K562 (cell line): Measurements from ENCODE around the gene PDE2A. TPM values are rescaled to one million over a fixed set of nuclear protein-coding genes. Genes with fewer than 3 reads are reported as not detected.

Source experiments
- ATAC-seq: fragments of 200-7000 bp; cut with Tn5 transposase; 3 replicates; pipeline ENCODE4 v1.9.1; 2020; ENCODE audit warnings: moderate library complexity
- BruUV-seq: library from RNA; stranded (reverse); fragments of 400-500 nt; replicated peaks from 2 replicates; lab custom pipeline; 2021; lab: Mats Ljungman, UMichigan
- CTCF ChIA-PET: fragments of 300-600 bp; formaldehyde crosslinking; extraction: SDS; loops from one replicate; lab custom pipeline; 2021; ENCODE audit warnings: low intra/inter-chr PET ratio; lab: Yijun Ruan, JAX
- POLR2A ChIA-PET: fragments of 300-600, 350-650 bp; sonication (Branson Sonifier 250); formaldehyde crosslinking; extraction: SDS; loops from one replicate; lab custom pipeline; 2021; ENCODE audit warnings: antibody characterized with exemption, inconsistent platforms; lab: Yijun Ruan, JAX
- DNase-seq, 4 experiments: peaks; one replicate each; pipeline versions ENCODE4 v3.0.0 to v3.0.0-alpha.2; 2011 to 2018; ENCODE audit warnings: low spot score in 3 of 4, mixed read lengths in 3 of 4; ENCODE audit errors: extremely low read depth in 1 of 4
- FAIRE-seq: peaks from 2 replicates; lab custom pipeline; 2011; peaks lifted over from hg19 to GRCh38; lab: Jason Lieb, UNC
- H2AFZ ChIP-seq: 2 replicates; pipeline ENCODE4 v1.6.0; 2011; ENCODE audit warnings: low read depth, low read length, control low read depth, inconsistent platforms
- H3K27ac ChIP-seq: fragments of 200-600 bp; 3 replicates; pipeline ENCODE4 v1.8.0; 2011; ENCODE audit warnings: low read depth, mild to moderate bottlenecking, control low read depth, inconsistent platforms, low read length, moderate library complexity, mixed read lengths; ENCODE audit errors: extremely low read depth
- H3K27me3 ChIP-seq, 2 experiments: fragments of 300-600 bp in 1 of 2; 2 replicates in 1 of 2; 3 replicates in 1 of 2; pipeline versions ENCODE4 v1.6.0 to v1.8.0; 2011; ENCODE audit warnings: inconsistent platforms in 2 of 2, low read length in 2 of 2, mild to moderate bottlenecking in 1 of 2, mixed read lengths in 1 of 2, moderate library complexity in 1 of 2; ENCODE audit not compliant: control insufficient read depth in 2 of 2, insufficient read depth in 2 of 2
- H3K36me3 ChIP-seq: fragments of 300-600 bp; 3 replicates; pipeline ENCODE4 v1.8.0; 2011; ENCODE audit warnings: mild to moderate bottlenecking, low read length, inconsistent platforms; ENCODE audit not compliant: control insufficient read depth, insufficient read depth
- H3K4me1 ChIP-seq, 2 experiments: fragments of 200-600 bp in 1 of 2; replicated peaks in 1 of 2; 2 replicates in 1 of 2; 3 replicates in 1 of 2; pipeline versions ENCODE4 v1.5.1 to v1.8.0; 2011; ENCODE audit warnings: inconsistent platforms in 2 of 2, low read length in 2 of 2, mild to moderate bottlenecking in 1 of 2, mixed read lengths in 1 of 2, moderate library complexity in 1 of 2; ENCODE audit not compliant: control insufficient read depth in 2 of 2, insufficient read depth in 2 of 2
- H3K4me2 ChIP-seq: 2 replicates; pipeline ENCODE4 v1.6.1; 2011; ENCODE audit warnings: low read length, control low read depth, inconsistent platforms, mixed read lengths; ENCODE audit not compliant: insufficient read depth
- H3K4me3 ChIP-seq: fragments of 200-600 bp; sonication (generic), shearing (Covaris generic); 2 replicates; pipeline ENCODE4 v1.5.1; 2016; ENCODE audit warnings: control low read depth, inconsistent platforms
- H3K79me2 ChIP-seq: fragments of 200-600 bp; 3 replicates; pipeline ENCODE4 v1.8.0; 2011; ENCODE audit warnings: low read length, inconsistent platforms; ENCODE audit not compliant: control insufficient read depth, insufficient read depth
- H3K9ac ChIP-seq, 2 experiments: 2 replicates each; pipeline versions ENCODE4 v1.6.0 to v1.6.1; 2011; ENCODE audit warnings: low read depth in 2 of 2, low read length in 2 of 2, control low read depth in 1 of 2, inconsistent platforms in 1 of 2, mild to moderate bottlenecking in 1 of 2, mixed read lengths in 1 of 2; ENCODE audit not compliant: insufficient read depth in 1 of 2
- H3K9me1 ChIP-seq: one replicate; pipeline ENCODE4 v1.6.0; 2011; ENCODE audit warnings: inconsistent platforms, mild to moderate bottlenecking, low read length, moderate library complexity; ENCODE audit not compliant: control insufficient read depth, insufficient read depth
- H3K9me3 ChIP-seq: replicated peaks from 2 replicates; pipeline ENCODE4 v1.5.1; 2011; ENCODE audit warnings: low read depth, low read length, inconsistent platforms; ENCODE audit not compliant: control insufficient read depth, insufficient read depth
- H4K20me1 ChIP-seq: replicated peaks from 2 replicates; pipeline ENCODE4 v1.6.1; 2011; ENCODE audit warnings: low read length, inconsistent platforms, mixed read lengths; ENCODE audit not compliant: control insufficient read depth, insufficient read depth
- BRD4 ChIP-seq: fragments of 200-600 bp; sonication (generic); IDR thresholded peaks from 2 replicates; pipeline ENCODE4 v1.6.1; 2017; ENCODE audit warnings: inconsistent platforms
- FOSL1 ChIP-seq: fragments of 200-800 bp; sonication (Bioruptor generic); conservative IDR thresholded peaks from 2 replicates; pipeline ENCODE4 v1.6.1; 2016; ENCODE audit warnings: missing genetic modification characterization, missing compliant biosample characterization
- WGBS: fragments of 100-300 bp; shearing (Covaris generic); methylation state at CpG from one replicate; pipeline ENCODE4 v1.1.6; 2016; ENCODE audit warnings: low coverage, mixed read lengths; ENCODE audit not compliant: insufficient coverage; ENCODE audit errors: missing lambda C conversion rate; 5-methylcytosine and 5-hydroxymethylcytosine counted together
- in situ Hi-C: fragments of 300-500 bp; cut with MboI; formaldehyde crosslinking; loops from 4 replicates; pipeline ENCODE4 v1.15.0; 2018; ENCODE audit warnings: inconsistent platforms, mixed read lengths
- intact Hi-C: fragments of 100-400 bp; cut with micrococcal nuclease; formaldehyde crosslinking; loops from 2 replicates; pipeline ENCODE4 v1.14.2; 2022
- polyA plus RNA-seq, 8 experiments: library from polyadenylated mRNA; depleted of rRNA in 4 of 8; stranded (reverse) in 5 of 8; unstranded in 3 of 8; fragments of >200 nt; fragmentation: Nextera tagmentation in 2 of 8; fragmentation: Illumina TruSeq in 1 of 8; extraction: Ambion mirVana in 2 of 8; extraction: Trizol in 1 of 8; gene quantifications; 2 replicates each; pipeline versions ENCODE4 v1.2.1 to v1.2.3, GENCODE V29; 2011 to 2014; ENCODE audit warnings: inconsistent platforms in 1 of 8, missing spikeins in 1 of 8
- total RNA-seq, 7 experiments: library from RNA; depleted of rRNA in 6 of 7; stranded (reverse); fragments of >200 nt in 6 of 7; fragmentation: Illumina TruSeq in 2 of 7; extraction: Trizol in 2 of 7; gene quantifications; 2 replicates each; pipeline versions ENCODE4 v1.2.1 to v1.2.3, GENCODE V29; 2011 to 2021; ENCODE audit warnings: low replicate concordance in 1 of 7
- TF ChIP-seq, protein P1 (sequence below), 2 experiments: fragments of 450-650 bp in 1 of 2; sonication (generic) in 1 of 2; formaldehyde crosslinking in 1 of 2; IDR thresholded peaks in 1 of 2; conservative IDR thresholded peaks in 1 of 2; 2 replicates each; pipeline versions ENCODE4 v1.6.1 to v1.8.1; 2016 to 2023; ENCODE audit warnings: mild to moderate bottlenecking in 2 of 2, moderate library complexity in 2 of 2, inconsistent platforms in 1 of 2, missing genetic modification reagents in 1 of 2
- TF ChIP-seq, protein P2 (sequence below), 3 experiments: IDR thresholded peaks in 2 of 3; conservative IDR thresholded peaks in 1 of 3; 2 replicates each; pipeline ENCODE4 v1.5.1; 2011 to 2012; ENCODE audit warnings: low read length in 3 of 3, mild to moderate bottlenecking in 3 of 3, control low read depth in 2 of 3, improper control_type of control experiment in 1 of 3, inconsistent platforms in 1 of 3, low read depth in 1 of 3, mixed read lengths in 1 of 3, moderate library complexity in 1 of 3; ENCODE audit not compliant: insufficient read depth in 2 of 3
- TF ChIP-seq, protein P3 (sequence below), 2 experiments: fragments of 450-650 bp; conservative IDR thresholded peaks; 2 replicates each; pipeline ENCODE4 v1.6.1; 2017; ENCODE audit warnings: mild to moderate bottlenecking in 2 of 2, moderate library complexity in 2 of 2
- TF ChIP-seq, protein P4 (sequence below): sonication (generic); formaldehyde crosslinking; IDR thresholded peaks from 2 replicates; pipeline ENCODE4 v1.8.0; 2023; ENCODE audit warnings: missing genetic modification reagents, mild to moderate bottlenecking, borderline replicate concordance

PDE2A gene
- total and polyA plus RNA-seq, 9 of the 15 experiments (the other 6 are each of a cell fraction or from before 2014, with no cell fraction given) = 0.07 to 15.2 (median 1.6) TPM; not detected in 1

DNA sequence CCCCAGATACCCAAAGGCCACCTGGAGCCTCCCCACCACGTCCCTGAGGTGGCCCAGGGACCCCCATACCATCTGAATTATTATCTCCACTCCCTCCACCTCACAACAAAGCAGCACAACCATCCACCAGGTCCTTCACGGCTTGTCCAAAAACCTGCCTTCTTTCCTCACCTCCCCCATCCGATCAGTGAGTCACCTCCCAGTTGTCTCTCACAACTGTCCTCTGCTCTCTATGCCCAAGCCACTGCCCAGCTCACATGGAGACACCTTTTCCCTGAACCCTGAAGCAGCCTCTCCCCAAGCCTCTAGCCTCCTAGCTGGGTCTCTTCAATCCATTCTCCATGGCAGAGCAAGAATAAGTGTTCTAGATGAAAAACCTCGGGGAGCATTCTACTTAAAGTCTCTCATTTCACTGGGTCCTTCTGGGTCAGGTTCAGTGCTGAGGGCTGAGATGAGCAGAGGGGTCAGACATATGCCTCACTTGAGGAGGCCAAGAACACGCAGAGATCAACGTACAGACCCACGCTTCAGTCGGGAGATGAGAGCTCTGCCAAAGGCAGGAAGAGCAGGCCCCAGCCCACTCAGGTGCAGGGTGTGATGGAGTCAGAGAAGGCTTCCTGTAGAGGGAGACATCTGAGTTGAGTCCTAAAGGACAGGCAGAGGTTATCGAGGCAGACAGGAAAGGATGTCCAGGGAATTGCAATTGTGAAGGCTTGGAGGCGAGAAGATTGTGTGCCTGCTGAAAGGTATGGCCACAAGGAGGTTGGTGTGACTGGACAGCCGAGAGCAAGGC lies 74.7 kb downstream of the PDE2A start:
- CTCF ChIA-PET = interaction anchor here (0.5 to 2.5 kb wide), 4 partner anchors 10 to 85 kb away, joined by 3 to 8 read pairs (median 5); no protein-coding TSS in a partner anchor
- Histone ChIP-seq H3K4me3 (no peak overlapping the region), H4K20me1 (peaks cover 19% of the 10 kb centered on the region), H3K79me2 (no peaks in the 10 kb centered on the region), H3K27me3 (peaks cover 12 to 61% of the 10 kb centered on the region in 2 experiments; a peak in 4 of 5 replicates), H3K36me3 (no peaks in the 10 kb centered on the region), H3K9ac (no peak overlapping the region; a peak in 1 of 4 replicates), H3K4me1 (no peaks in the 10 kb centered on the region), H3K9me3 (no peaks in the 10 kb centered on the region), H2AFZ (no peak overlapping the region), H3K9me1 (peaks cover 5% of the 10 kb centered on the region), H3K27ac (no peak overlapping the region), H3K4me2 (no peak overlapping the region)
- in situ Hi-C loops = loop anchor here (5.0 kb wide), 1 partner anchor 48 kb away; no protein-coding TSS in a partner anchor
- no TSS peak for BruUV-seq
- POLR2A ChIA-PET = interaction anchor here (0.6 kb wide), 1 partner anchor 11 kb away, joined by 3 read pairs; no protein-coding TSS in a partner anchor
- peak; percentile 56; the same call in 1 of the 2 replicates for TF ChIP-seq FOSL1 (tag)
- TF ChIP-seq, protein P1, sequence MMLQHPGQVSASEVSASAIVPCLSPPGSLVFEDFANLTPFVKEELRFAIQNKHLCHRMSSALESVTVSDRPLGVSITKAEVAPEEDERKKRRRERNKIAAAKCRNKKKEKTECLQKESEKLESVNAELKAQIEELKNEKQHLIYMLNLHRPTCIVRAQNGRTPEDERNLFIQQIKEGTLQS (IDR thresholded peaks at IDR 0.05) = peak; percentile 32; the same call in 1 of the 2 replicates
- TF ChIP-seq, protein P1 (CRISPR knock-in tag; conservative IDR thresholded peaks at IDR 0.05) = no peak
- TF ChIP-seq BRD4 = no peak
- TF ChIP-seq, protein P2, sequence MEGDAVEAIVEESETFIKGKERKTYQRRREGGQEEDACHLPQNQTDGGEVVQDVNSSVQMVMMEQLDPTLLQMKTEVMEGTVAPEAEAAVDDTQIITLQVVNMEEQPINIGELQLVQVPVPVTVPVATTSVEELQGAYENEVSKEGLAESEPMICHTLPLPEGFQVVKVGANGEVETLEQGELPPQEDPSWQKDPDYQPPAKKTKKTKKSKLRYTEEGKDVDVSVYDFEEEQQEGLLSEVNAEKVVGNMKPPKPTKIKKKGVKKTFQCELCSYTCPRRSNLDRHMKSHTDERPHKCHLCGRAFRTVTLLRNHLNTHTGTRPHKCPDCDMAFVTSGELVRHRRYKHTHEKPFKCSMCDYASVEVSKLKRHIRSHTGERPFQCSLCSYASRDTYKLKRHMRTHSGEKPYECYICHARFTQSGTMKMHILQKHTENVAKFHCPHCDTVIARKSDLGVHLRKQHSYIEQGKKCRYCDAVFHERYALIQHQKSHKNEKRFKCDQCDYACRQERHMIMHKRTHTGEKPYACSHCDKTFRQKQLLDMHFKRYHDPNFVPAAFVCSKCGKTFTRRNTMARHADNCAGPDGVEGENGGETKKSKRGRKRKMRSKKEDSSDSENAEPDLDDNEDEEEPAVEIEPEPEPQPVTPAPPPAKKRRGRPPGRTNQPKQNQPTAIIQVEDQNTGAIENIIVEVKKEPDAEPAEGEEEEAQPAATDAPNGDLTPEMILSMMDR (IDR thresholded peaks at IDR 0.05 in 2 of 3, conservative IDR thresholded peaks at IDR 0.05 in 1 of 3; ENCODE audit: insufficient read depth in 2 of 3, low read depth in 1 of 3, low read length in 3 of 3) = peak in 2 of 3 experiments; percentile 8 to 14; a peak in 1 of 6 replicates
- TF ChIP-seq, protein P3, sequence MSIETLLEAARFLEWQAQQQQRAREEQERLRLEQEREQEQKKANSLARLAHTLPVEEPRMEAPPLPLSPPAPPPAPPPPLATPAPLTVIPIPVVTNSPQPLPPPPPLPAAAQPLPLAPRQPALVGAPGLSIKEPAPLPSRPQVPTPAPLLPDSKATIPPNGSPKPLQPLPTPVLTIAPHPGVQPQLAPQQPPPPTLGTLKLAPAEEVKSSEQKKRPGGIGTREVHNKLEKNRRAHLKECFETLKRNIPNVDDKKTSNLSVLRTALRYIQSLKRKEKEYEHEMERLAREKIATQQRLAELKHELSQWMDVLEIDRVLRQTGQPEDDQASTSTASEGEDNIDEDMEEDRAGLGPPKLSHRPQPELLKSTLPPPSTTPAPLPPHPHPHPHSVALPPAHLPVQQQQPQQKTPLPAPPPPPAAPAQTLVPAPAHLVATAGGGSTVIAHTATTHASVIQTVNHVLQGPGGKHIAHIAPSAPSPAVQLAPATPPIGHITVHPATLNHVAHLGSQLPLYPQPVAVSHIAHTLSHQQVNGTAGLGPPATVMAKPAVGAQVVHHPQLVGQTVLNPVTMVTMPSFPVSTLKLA (conservative IDR thresholded peaks at IDR 0.05) = no peak
- TF ChIP-seq, protein P4, sequence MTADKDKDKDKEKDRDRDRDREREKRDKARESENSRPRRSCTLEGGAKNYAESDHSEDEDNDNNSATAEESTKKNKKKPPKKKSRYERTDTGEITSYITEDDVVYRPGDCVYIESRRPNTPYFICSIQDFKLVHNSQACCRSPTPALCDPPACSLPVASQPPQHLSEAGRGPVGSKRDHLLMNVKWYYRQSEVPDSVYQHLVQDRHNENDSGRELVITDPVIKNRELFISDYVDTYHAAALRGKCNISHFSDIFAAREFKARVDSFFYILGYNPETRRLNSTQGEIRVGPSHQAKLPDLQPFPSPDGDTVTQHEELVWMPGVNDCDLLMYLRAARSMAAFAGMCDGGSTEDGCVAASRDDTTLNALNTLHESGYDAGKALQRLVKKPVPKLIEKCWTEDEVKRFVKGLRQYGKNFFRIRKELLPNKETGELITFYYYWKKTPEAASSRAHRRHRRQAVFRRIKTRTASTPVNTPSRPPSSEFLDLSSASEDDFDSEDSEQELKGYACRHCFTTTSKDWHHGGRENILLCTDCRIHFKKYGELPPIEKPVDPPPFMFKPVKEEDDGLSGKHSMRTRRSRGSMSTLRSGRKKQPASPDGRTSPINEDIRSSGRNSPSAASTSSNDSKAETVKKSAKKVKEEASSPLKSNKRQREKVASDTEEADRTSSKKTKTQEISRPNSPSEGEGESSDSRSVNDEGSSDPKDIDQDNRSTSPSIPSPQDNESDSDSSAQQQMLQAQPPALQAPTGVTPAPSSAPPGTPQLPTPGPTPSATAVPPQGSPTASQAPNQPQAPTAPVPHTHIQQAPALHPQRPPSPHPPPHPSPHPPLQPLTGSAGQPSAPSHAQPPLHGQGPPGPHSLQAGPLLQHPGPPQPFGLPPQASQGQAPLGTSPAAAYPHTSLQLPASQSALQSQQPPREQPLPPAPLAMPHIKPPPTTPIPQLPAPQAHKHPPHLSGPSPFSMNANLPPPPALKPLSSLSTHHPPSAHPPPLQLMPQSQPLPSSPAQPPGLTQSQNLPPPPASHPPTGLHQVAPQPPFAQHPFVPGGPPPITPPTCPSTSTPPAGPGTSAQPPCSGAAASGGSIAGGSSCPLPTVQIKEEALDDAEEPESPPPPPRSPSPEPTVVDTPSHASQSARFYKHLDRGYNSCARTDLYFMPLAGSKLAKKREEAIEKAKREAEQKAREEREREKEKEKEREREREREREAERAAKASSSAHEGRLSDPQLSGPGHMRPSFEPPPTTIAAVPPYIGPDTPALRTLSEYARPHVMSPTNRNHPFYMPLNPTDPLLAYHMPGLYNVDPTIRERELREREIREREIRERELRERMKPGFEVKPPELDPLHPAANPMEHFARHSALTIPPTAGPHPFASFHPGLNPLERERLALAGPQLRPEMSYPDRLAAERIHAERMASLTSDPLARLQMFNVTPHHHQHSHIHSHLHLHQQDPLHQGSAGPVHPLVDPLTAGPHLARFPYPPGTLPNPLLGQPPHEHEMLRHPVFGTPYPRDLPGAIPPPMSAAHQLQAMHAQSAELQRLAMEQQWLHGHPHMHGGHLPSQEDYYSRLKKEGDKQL (CRISPR knock-in tag) = no peak
- FAIRE-seq = no peak
- ATAC-seq = peak; percentile 44
- 5% methylated on average over 11 of the region's 11 CpGs for WGBS
- DNase-seq = no peak
- intact Hi-C loops = loop anchor here (2.0 kb wide), 1 partner anchor 43 kb away; no protein-coding TSS in a partner anchor
